BJ (cell line): ENCODE data around the gene SLC2A2. TPM values are rescaled to one million over a fixed set of nuclear protein-coding genes. Genes with fewer than 3 reads are reported as not detected.

ENCODE experiments used
- CTCF ChIA-PET: fragments of 350-600 bp; formaldehyde crosslinking; extraction: SDS; loops from one replicate; lab custom pipeline; 2021; ENCODE audit warnings: antibody characterized with exemption, inconsistent platforms; lab: Yijun Ruan, JAX
- POLR2A ChIA-PET: fragments of 300-600 bp; sonication (Branson Sonifier 250); formaldehyde crosslinking; extraction: SDS; loops from one replicate; lab custom pipeline; 2021; ENCODE audit warnings: antibody characterized with exemption; lab: Charles Lee
- DNase-seq: peaks from one replicate; pipeline ENCODE4 v3.0.0-alpha.2; 2011; ENCODE audit warnings: low read depth
- H3K27me3 ChIP-seq: 2 replicates; pipeline ENCODE4 v1.6.0; 2011; ENCODE audit warnings: low read length; ENCODE audit not compliant: control insufficient read depth, insufficient read depth
- H3K36me3 ChIP-seq: 2 replicates; pipeline ENCODE4 v1.5.1; 2011; ENCODE audit warnings: low read length; ENCODE audit not compliant: control insufficient read depth, insufficient read depth
- H3K4me3 ChIP-seq: 2 replicates; pipeline ENCODE4 v1.5.1; 2011; ENCODE audit warnings: low read depth, mild to moderate bottlenecking, control low read depth, low read length
- CTCF ChIP-seq: IDR thresholded peaks from 2 replicates; pipeline ENCODE4 v1.5.1; 2011; ENCODE audit warnings: low read depth, mild to moderate bottlenecking, control low read depth, inconsistent platforms, low read length, moderate library complexity; ENCODE audit not compliant: insufficient read depth
- polyA plus RNA-seq: library from polyadenylated mRNA; depleted of rRNA; stranded (reverse); fragments of >200 nt; gene quantifications from 2 replicates; pipeline ENCODE4 v1.2.3, GENCODE V29; 2011

The SLC2A2 gene
- polyA plus RNA-seq, 1 experiment: not detected

- H3K27me3 ChIP-seq: no peaks in the 10 kb centered on the region; the same call in 1 of the 2 replicates
- ChIA-PET CTCF (no interaction called here), POLR2A (no interaction called here)
- no peak for DNase-seq
- no peak for TF ChIP-seq CTCF
- H3K4me3 ChIP-seq: no peak overlapping the region
- H3K36me3 ChIP-seq: no peaks in the 10 kb centered on the region
These were observed 11.8 kb upstream of the SLC2A2 start for GRCh38 chr3:171038342-171038741.

- peak overlapping the region; percentile 33 for H3K4me3 ChIP-seq
These were observed 2.3 kb upstream of the SLC2A2 start for GRCh38 chr3:171028779-171029232.

GRCh38 chr3:171028025-171028778 lies 1.7 kb upstream of the SLC2A2 start:
- TF ChIP-seq CTCF: no peak
- Histone ChIP-seq H3K4me3 (peak overlapping the region; percentile 33), H3K36me3 (no peaks in the 10 kb centered on the region), H3K27me3 (no peaks in the 10 kb centered on the region)
- CTCF ChIA-PET: interaction anchor here (1.3 kb wide), 1 partner anchor 538 kb away, joined by 4 read pairs; no protein-coding TSS in a partner anchor
- POLR2A ChIA-PET: no interaction called here
- DNase-seq: peak; percentile 49

More at GRCh38 chr3:171028779-171029232, 2.3 kb upstream of the SLC2A2 start:
- no peaks in the 10 kb centered on the region for H3K36me3 ChIP-seq
- H3K27me3 ChIP-seq: no peaks in the 10 kb centered on the region
- POLR2A ChIA-PET: interaction anchor here (0.7 kb wide), 1 partner anchor 520 kb away, joined by 3 read pairs; no protein-coding TSS in a partner anchor
- CTCF ChIA-PET: interaction anchor here (1.0 to 1.3 kb wide), 2 partner anchors 21 to 537 kb away, joined by 3 to 4 read pairs; no protein-coding TSS in a partner anchor
- TF ChIP-seq CTCF: no peak
- DNase-seq: peak; percentile 73

GRCh38 chr3:171023566-171023965 lies 3.0 kb downstream of the SLC2A2 start:
- Histone ChIP-seq H3K36me3 (no peaks in the 10 kb centered on the region), H3K4me3 (no peak overlapping the region), H3K27me3 (no peaks in the 10 kb centered on the region)
- ChIA-PET CTCF (no interaction called here), POLR2A (no interaction called here)
- no peak for DNase-seq
- TF ChIP-seq CTCF: no peak

- ChIA-PET CTCF (no interaction called here), POLR2A (no interaction called here)
- DNase-seq: no peak
These were observed 5.1 kb downstream of the SLC2A2 start for GRCh38 chr3:171021377-171021776.

More at GRCh38 chr3:171021377-171021776, 5.1 kb downstream of the SLC2A2 start:
- no peak overlapping the region for H3K4me3 ChIP-seq
- H3K36me3 ChIP-seq: no peaks in the 10 kb centered on the region
- TF ChIP-seq CTCF: no peak
- no peaks in the 10 kb centered on the region for H3K27me3 ChIP-seq
